Spinal cord (tissue), 10 donors: ENCODE data around the gene CPLX4. TPM values are rescaled to one million over a fixed set of nuclear protein-coding genes. Genes with fewer than 3 reads are reported as not detected.

Experiments
- DNase-seq, 6 donors: peaks; one replicate each; pipeline versions ENCODE4 v3.0.0 to v3.0.0-alpha.2; 2013 to 2015; ENCODE audit warnings: low spot score in 6 of 6, low read depth in 4 of 6
- H3K27ac ChIP-seq: one replicate; pipeline ENCODE4 v1.5.1; 2013; ENCODE audit warnings: low read depth, low read length, control low read depth
- H3K27me3 ChIP-seq: one replicate; pipeline ENCODE4 v1.6.1; 2013; ENCODE audit warnings: low read length; ENCODE audit not compliant: control insufficient read depth, insufficient read depth
- H3K36me3 ChIP-seq: one replicate; pipeline ENCODE4 v1.6.1; 2013; ENCODE audit warnings: low read length; ENCODE audit not compliant: control insufficient read depth, insufficient read depth
- H3K4me1 ChIP-seq: one replicate; pipeline ENCODE4 v1.6.1; 2013; ENCODE audit warnings: low read length; ENCODE audit not compliant: control insufficient read depth, insufficient read depth
- H3K4me3 ChIP-seq: one replicate; pipeline ENCODE4 v1.5.1; 2013; ENCODE audit warnings: low read depth, low read length, control low read depth
- H3K9me3 ChIP-seq: one replicate; pipeline ENCODE4 v1.6.1; 2013; ENCODE audit warnings: low read length; ENCODE audit not compliant: control insufficient read depth, insufficient read depth
- WGBS: methylation state at CpG from one replicate; pipeline ENCODE4 v1.1.5; 2013; ENCODE audit warnings: missing lambda C conversion rate; ENCODE audit not compliant: insufficient coverage; 5-methylcytosine and 5-hydroxymethylcytosine counted together
- polyA plus RNA-seq, 2 donors: library from polyadenylated mRNA; unstranded; fragments of 120-200 nt; gene quantifications; one replicate each; pipeline ENCODE4 v1.2.1, GENCODE V29; 2013; ENCODE audit not compliant: insufficient read length in 2 of 2
- total RNA-seq, 2 donors: library from RNA; depleted of rRNA in 1 of 2; stranded (reverse); fragments of 120-200 nt in 1 of 2; fragments of >200 nt in 1 of 2; gene quantifications; one replicate each; pipeline versions ENCODE4 v1.2.3 to v1.2.4, GENCODE V29; 2013 to 2014
- donor health status: healthy.

Gene CPLX4
- total and polyA plus RNA-seq, 4 donors = 0.20 to 0.35 (median 0.25) TPM

DNA sequence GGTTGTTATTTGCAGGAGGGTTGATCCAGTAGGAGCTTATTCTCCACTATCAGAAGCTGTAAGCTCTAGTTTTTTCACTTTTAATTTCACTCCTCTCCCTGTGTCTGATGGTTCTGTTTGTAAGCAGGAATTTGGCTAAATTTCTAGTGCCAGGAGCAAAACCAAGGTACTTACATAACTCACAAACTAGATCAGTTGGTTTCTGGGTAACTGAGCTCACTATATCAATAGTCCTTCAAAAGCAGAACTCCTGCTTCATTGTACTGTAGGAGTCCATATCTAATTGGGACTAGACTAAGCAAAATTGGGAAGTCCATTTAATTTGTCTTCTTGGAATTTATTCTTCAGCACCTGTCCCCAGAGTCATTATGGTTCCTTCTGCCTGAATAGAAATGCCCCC, 25.1 kb downstream of the CPLX4 start:
- peaks cover 10% of the 10 kb centered on the region for H3K27me3 ChIP-seq
- DNase-seq = no peak
- no peak overlapping the region for H3K27ac ChIP-seq
- no peaks in the 10 kb centered on the region for H3K9me3 ChIP-seq
- H3K36me3 ChIP-seq = no peaks in the 10 kb centered on the region
- H3K4me1 ChIP-seq = no peaks in the 10 kb centered on the region
- H3K4me3 ChIP-seq = no peak overlapping the region

DNA sequence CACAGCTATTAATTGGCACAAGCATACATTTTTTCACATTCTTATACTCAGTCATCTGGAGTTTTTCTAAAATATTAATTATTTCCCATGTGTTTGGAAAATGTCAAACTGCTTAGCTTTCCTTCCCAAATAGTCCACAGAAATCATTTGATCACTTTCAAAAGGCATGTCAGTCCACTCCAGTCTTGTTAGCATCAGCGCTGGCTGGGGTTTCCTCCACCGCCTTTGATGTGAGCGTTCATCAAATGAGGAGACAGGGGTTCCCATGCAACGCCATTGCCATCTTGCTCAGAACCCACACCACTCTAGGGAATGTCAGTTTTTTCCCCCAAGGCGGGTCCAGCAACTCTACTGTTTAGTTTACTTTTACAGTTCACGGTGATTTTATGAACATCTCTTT, 32.1 kb downstream of the CPLX4 start:
- no peak overlapping the region for H3K4me3 ChIP-seq
- H3K36me3 ChIP-seq = no peaks in the 10 kb centered on the region
- H3K27ac ChIP-seq = no peak overlapping the region
- no peak for DNase-seq
- H3K4me1 ChIP-seq = no peaks in the 10 kb centered on the region
- H3K9me3 ChIP-seq = no peaks in the 10 kb centered on the region
- WGBS = 50% methylated on average over 2 of the region's 6 CpGs
- H3K27me3 ChIP-seq = peaks cover 32% of the 10 kb centered on the region

DNA sequence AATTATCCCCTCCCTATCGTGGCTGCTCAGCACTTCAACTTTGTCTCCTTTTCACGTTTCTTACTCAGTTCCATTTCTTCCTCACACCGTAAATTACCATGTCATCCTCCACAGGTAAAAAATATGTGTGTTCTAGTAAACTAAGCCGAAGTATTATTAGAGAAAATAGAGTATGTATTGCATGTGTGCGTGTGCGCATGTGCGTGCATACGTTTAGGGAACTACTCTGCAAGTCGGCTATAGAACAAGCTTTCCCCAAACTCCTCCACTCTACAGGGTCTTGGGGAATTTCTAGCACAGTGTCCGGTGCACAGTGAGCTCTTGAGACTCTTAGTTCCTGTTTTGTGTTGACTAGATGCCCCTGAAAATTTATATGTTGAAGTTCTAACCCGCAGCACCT, 36.1 kb downstream of the CPLX4 start:
- Histone ChIP-seq H3K4me3 (no peak overlapping the region), H3K9me3 (no peaks in the 10 kb centered on the region), H3K27ac (no peak overlapping the region), H3K4me1 (no peaks in the 10 kb centered on the region), H3K27me3 (peaks cover 51% of the 10 kb centered on the region), H3K36me3 (no peaks in the 10 kb centered on the region)
- 92% methylated on average over 2 of the region's 11 CpGs for whole genome bisulfite sequencing
- DNase-seq = no peak

DNA sequence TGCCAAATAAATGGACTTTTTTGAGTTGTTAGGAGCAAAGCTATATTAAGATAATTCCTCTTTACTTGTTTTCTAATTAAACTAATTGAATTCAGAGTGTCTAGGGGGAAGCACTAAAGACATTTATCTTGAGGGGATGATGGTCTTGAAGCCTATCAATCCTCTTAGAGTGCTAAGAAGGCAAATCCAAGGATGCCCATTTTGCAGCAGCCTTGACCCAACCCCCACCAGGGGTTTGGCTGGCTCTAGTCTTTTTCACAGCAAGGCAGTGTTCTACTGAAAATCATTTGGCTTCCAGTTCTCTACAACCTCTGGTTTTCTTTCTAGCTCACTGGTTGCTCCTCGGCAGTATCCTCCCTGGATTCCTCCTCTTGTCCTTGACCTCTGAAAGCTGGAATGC, 38.7 kb downstream of the CPLX4 start:
- no peak overlapping the region for H3K4me3 ChIP-seq
- no peaks in the 10 kb centered on the region for H3K9me3 ChIP-seq
- H3K36me3 ChIP-seq = no peaks in the 10 kb centered on the region
- WGBS = 64% methylated on average over 1 of the region's 1 CpG
- no peak overlapping the region for H3K27ac ChIP-seq
- no peaks in the 10 kb centered on the region for H3K4me1 ChIP-seq
- peaks cover 66% of the 10 kb centered on the region for H3K27me3 ChIP-seq
- DNase-seq = no peak

DNA sequence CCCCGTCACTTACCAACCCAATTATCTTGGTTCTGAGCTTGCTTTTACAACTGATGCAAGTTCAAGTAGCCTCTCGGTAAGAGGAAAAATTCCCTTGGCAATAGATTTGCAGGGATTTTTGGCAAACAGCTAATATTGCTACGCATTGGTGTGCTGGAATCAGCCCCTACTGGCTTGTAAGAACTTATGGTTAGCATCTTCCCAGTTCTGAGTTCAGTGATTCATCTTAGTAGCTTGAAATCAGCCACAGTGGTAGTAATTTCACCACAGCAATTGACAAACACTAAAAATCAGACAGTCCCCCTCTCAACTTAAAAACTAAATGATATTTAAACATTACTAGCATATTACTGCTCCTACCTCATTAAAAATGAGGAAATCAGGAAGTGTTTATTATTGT, 39.3 kb downstream of the CPLX4 start:
- Histone ChIP-seq H3K27ac (no peak overlapping the region), H3K4me3 (no peak overlapping the region), H3K9me3 (no peaks in the 10 kb centered on the region), H3K4me1 (peaks cover 3% of the 10 kb centered on the region), H3K27me3 (peaks cover 71% of the 10 kb centered on the region), H3K36me3 (no peaks in the 10 kb centered on the region)
- 75% methylated on average over 2 of the region's 3 CpGs for WGBS
- DNase-seq = no peak

DNA sequence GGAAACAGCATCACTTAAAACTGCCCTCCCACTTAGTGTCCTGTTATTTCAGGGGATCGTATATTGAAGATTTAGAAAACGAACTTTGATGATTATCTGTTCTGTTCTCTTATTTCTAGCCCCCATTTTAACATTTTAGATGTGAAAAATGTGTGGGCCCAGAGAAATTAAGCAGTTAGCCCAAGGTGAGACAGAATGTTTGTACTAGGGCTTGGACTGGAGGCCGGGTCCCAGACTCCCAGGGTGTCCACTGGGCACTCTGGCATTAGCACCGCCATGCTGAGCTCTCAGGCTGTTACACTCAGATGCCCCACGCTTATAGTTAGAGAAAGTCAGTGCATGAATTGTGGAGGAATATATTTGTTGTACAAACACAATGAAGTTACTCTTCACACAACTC, 39.7 kb downstream of the CPLX4 start:
- no peaks in the 10 kb centered on the region for H3K9me3 ChIP-seq
- H3K27ac ChIP-seq = no peak overlapping the region
- WGBS = 100% methylated on average over 1 of the region's 5 CpGs
- no peak for DNase-seq
- peaks cover 73% of the 10 kb centered on the region for H3K27me3 ChIP-seq
- H3K36me3 ChIP-seq = no peaks in the 10 kb centered on the region
- H3K4me3 ChIP-seq = no peak overlapping the region
- H3K4me1 ChIP-seq = peaks cover 7% of the 10 kb centered on the region

DNA sequence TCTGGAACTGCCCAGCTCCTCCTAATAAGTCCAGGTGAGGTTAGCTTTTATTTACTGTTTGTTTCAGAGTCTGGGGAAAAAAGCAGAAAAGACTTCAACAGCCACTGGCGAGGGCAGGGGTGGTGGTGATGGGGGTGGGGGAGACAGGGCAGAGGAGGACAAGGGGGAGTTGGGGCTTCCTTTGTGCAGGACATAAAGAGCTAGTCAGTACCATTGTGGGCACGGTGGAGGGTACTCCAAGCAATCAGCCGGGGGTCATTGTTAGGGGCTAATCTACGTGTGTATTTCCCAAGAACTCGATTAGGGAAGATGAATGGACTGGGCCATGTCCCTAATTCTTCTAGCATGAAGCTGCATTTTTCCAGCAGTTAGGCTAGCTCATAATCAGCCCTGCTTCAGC, 42.4 kb downstream of the CPLX4 start:
- no peak for DNase-seq
- H3K4me3 ChIP-seq = no peak overlapping the region
- H3K27ac ChIP-seq = no peak overlapping the region
- H3K36me3 ChIP-seq = no peaks in the 10 kb centered on the region
- WGBS = 17% methylated on average over 5 of the region's 5 CpGs
- peaks cover 84% of the 10 kb centered on the region for H3K27me3 ChIP-seq
- H3K4me1 ChIP-seq = peaks cover 27% of the 10 kb centered on the region
- no peaks in the 10 kb centered on the region for H3K9me3 ChIP-seq

DNA sequence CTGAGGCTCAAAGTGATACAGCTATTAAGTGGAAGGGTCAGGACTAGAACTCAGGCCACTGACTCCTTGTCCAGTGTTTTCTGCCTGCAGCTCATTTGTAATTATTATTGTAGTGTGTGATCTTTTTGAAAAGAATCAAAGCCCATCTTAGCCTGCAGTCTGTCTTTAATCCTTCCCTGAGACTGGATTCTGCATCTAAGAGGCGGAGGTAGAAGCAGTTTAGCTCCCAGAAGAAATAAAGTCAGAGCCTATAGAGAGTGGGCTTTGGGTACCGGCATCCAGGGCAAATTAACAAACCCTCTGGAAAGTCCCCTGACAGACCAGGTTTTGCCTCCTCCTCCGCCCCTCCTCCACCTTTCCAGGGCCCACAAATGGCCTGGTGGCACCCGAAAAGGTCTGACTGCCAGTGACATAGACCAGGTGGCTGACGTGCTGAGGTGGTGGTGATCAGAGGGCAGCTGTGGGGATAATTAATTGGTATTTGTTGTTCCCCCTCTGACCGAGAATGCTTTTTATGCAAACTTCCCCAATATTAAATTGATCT, 43.0 kb downstream of the CPLX4 start:
- Histone ChIP-seq H3K27me3 (peaks cover 88% of the 10 kb centered on the region), H3K9me3 (no peaks in the 10 kb centered on the region), H3K36me3 (no peaks in the 10 kb centered on the region), H3K4me3 (no peak overlapping the region), H3K4me1 (peaks cover 27% of the 10 kb centered on the region), H3K27ac (no peak overlapping the region)
- WGBS = no CpG with 5 or more reads among the region's 6 CpGs
- no peak for DNase-seq

DNA sequence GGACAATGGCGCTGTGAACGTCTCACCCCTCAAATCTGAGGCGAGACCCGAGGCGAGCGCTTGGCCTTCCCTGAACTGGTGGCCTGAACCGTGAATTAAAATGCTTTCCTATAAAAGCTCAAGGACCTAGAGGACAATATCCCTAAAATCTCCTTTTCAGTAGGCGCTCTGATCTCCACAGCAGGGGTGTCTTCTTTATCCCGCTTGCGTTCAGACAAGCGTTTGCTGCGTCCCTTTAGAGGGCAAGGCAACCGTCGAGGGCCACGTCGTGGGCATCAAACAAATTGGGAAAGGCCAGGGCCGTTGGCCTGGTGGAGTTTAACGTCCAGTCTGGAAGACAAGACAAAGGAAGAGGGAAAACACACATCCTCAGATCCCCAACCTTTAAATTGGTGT, 43.9 kb downstream of the CPLX4 start:
- H3K4me3 ChIP-seq = no peak overlapping the region
- H3K9me3 ChIP-seq = no peaks in the 10 kb centered on the region
- peaks cover 89% of the 10 kb centered on the region for H3K27me3 ChIP-seq
- WGBS = 7% methylated on average over 12 of the region's 18 CpGs
- no peak for DNase-seq
- H3K27ac ChIP-seq = no peak overlapping the region
- peaks cover 27% of the 10 kb centered on the region for H3K4me1 ChIP-seq
- no peaks in the 10 kb centered on the region for H3K36me3 ChIP-seq

DNA sequence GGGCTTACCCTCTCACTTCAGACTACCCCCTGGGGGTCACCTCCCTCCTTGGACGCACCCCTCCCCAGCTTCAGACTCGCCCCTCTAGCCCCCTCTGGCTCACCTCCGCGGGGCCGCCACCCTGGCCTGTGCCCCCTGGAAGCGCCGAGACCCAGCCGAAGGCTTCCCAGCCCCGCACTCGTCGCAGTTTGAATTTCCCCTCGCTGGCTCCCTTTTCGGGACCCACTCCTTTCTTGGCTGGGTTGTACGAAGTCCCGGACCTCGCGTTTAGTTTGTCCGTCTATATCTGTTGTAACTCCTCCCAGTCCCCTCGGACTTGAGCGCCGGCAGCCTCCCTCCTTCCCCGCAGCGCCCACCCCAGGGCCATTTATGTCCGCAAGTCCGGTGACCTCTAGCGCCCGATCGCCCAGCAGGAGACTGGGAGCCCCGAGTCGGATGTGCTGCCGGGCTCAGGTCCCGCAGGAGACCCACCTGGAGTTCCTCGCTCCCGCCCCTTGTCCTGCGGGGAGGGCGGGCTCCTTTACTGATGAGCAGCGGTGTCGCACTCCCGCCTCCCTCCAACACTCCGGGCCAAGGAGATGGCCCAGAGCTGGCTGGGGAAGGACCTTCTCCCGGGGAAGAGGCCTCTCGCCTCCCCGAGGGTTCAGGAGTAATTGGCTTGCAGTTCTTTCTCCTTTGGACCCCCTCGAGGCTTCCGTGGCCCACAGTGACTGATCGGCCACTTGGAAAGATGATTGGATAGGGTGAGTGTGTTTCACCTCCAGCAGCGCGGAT, 44.5 kb downstream of the CPLX4 start:
- H3K27me3 ChIP-seq = peaks cover 89% of the 10 kb centered on the region
- no peaks in the 10 kb centered on the region for H3K9me3 ChIP-seq
- peaks cover 30% of the 10 kb centered on the region for H3K4me1 ChIP-seq
- no peaks in the 10 kb centered on the region for H3K36me3 ChIP-seq
- DNase-seq = no peak
- no peak overlapping the region for H3K27ac ChIP-seq
- no peak overlapping the region for H3K4me3 ChIP-seq
- 1% methylated on average over 44 of the region's 48 CpGs for WGBS
